ENCODE data around the gene KIAA0408. TPM values are rescaled to one million over a fixed set of nuclear protein-coding genes. Genes with fewer than 3 reads are reported as not detected.
A peak's percentile ranks its signal among the peaks of the same experiment; 100 is the strongest.

The KIAA0408 gene
- total and polyA plus RNA-seq, 12 donors, result 0.18 to 8.6 (median 2.4) TPM

DNA sequence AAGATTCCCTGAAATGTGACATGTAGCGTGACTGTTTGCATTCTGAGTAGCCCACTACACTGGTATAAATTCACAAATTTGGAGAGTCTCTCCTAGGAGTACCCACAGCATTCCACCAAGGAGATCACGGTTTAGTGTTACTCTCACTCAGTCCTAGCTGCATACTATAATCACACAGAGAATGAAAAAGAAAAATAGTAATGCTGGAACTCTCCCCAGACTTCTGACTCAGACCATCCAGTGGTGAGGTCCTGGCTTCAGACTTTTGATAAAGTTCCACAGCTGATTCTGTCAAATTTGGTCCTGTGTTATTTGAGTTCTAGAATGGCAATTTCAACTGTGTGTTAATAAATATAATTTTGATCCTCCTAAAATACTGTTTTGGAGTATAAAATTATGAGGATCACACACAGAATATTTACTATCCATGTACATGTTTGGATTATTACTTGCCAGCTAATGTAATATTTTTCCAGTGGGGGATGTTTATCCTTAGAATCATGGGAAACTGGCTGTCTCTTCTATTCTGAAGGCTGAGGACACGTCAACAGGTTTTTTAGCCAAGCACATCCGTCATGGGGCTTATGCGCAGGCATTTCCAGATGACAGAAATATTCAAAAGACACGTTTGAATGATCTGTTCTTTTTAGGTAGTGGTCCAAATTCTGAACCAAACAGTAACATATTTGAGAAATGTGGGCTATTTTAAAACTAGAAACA lies 5.1 kb upstream of the KIAA0408 start:
- intact Hi-C loops (cut with DNase I), result loop anchor here in 1 of 2 donors (5.0 kb wide), 1 partner anchor 73 kb away; no protein-coding TSS in a partner anchor
- 28 to 36% (median 32%) methylated on average over 6 of the region's 6 CpGs for WGBS, 4 donors
- Histone ChIP-seq H3K36me3 (replicated peaks in 1 of 2) (no peaks in the 10 kb centered on the region), H3K27me3 (no peaks in the 10 kb centered on the region), H3K4me3 (no peak overlapping the region), H3K9me3 (replicated peaks in 1 of 3) (no peaks in the 10 kb centered on the region), H3K4me1 (replicated peaks in 1 of 2) (no peaks in the 10 kb centered on the region), H3K27ac (peak overlapping the region in 1 of 5 donors; percentile 23)
- peak in 2 of 7 donors; percentile 17 to 19 for DNase-seq
- TF ChIP-seq, protein P1, sequence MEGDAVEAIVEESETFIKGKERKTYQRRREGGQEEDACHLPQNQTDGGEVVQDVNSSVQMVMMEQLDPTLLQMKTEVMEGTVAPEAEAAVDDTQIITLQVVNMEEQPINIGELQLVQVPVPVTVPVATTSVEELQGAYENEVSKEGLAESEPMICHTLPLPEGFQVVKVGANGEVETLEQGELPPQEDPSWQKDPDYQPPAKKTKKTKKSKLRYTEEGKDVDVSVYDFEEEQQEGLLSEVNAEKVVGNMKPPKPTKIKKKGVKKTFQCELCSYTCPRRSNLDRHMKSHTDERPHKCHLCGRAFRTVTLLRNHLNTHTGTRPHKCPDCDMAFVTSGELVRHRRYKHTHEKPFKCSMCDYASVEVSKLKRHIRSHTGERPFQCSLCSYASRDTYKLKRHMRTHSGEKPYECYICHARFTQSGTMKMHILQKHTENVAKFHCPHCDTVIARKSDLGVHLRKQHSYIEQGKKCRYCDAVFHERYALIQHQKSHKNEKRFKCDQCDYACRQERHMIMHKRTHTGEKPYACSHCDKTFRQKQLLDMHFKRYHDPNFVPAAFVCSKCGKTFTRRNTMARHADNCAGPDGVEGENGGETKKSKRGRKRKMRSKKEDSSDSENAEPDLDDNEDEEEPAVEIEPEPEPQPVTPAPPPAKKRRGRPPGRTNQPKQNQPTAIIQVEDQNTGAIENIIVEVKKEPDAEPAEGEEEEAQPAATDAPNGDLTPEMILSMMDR (IDR thresholded peaks at IDR 0.05), result no peak
- TF ChIP-seq POLR2A (IDR thresholded peaks at IDR 0.05), result no peak

DNA sequence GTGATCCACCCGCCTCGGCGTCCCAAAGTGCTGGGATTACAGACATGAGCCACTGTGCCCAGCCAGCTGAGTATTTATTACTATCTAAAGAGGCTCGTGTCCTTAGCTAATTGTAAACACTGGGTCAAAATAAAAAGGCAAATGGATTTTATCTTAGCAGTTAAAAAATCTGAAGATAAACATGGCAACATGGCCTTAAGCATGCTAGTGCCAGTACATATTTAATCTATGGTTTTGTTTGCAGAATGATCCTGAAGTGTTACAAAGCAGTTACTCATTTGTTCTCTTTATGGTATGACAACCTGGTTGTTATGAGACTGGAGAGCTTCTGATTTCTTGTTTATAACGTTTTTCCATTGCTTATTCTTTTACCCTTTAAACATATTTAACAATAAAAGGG lies 3.9 kb upstream of the KIAA0408 start:
- H3K9me3 ChIP-seq (replicated peaks in 1 of 3), result no peaks in the 10 kb centered on the region
- intact Hi-C loops (cut with DNase I), result loop anchor here in 1 of 2 donors (5.0 kb wide), 1 partner anchor 74 kb away; no protein-coding TSS in a partner anchor
- DNase-seq, result no peak
- no peaks in the 10 kb centered on the region for H3K4me1 ChIP-seq (replicated peaks in 1 of 2)
- H3K27ac ChIP-seq, result no peak overlapping the region
- TF ChIP-seq POLR2A (IDR thresholded peaks at IDR 0.05), result no peak
- TF ChIP-seq, protein P1 (IDR thresholded peaks at IDR 0.05), result no peak
- 75 to 79% (median 77%) methylated on average over 5 of the region's 5 CpGs for WGBS, 4 donors
- no peaks in the 10 kb centered on the region for H3K36me3 ChIP-seq (replicated peaks in 1 of 2)
- H3K27me3 ChIP-seq, result no peaks in the 10 kb centered on the region
- no peak overlapping the region for H3K4me3 ChIP-seq

DNA sequence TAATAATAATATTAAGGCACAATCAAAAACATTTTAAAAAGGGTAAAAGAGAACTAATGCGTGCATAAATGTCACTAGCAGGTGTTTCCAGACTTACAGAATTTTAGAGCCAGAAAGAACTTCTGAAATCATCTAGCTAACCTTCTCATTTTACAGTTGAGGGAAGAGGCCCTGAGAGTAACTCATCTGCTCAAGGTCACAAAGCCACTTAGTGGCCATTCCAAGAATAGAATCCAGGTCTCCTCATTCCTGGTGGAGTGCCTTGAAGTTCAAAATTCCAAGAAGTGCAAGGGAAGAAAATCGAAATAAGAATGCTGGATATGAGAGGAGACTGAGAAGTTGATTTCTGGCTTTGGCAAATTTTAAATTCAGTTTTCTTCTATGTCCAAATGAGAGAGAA lies 3.2 kb upstream of the KIAA0408 start:
- intact Hi-C loops (cut with DNase I), result loop anchor here in 1 of 2 donors (5.0 kb wide), 1 partner anchor 75 kb away; no protein-coding TSS in a partner anchor
- Histone ChIP-seq H3K27ac (no peak overlapping the region), H3K4me3 (no peak overlapping the region), H3K27me3 (no peaks in the 10 kb centered on the region), H3K36me3 (replicated peaks in 1 of 2) (no peaks in the 10 kb centered on the region), H3K9me3 (replicated peaks in 1 of 3) (no peaks in the 10 kb centered on the region), H3K4me1 (replicated peaks in 1 of 2) (no peaks in the 10 kb centered on the region)
- WGBS, 4 donors, result 65 to 74% (median 68%) methylated on average over 2 of the region's 2 CpGs
- TF ChIP-seq POLR2A (IDR thresholded peaks at IDR 0.05), result no peak
- TF ChIP-seq, protein P1 (IDR thresholded peaks at IDR 0.05), result peak in 2 of 6 experiments; percentile 17 to 25
- DNase-seq, result no peak

DNA sequence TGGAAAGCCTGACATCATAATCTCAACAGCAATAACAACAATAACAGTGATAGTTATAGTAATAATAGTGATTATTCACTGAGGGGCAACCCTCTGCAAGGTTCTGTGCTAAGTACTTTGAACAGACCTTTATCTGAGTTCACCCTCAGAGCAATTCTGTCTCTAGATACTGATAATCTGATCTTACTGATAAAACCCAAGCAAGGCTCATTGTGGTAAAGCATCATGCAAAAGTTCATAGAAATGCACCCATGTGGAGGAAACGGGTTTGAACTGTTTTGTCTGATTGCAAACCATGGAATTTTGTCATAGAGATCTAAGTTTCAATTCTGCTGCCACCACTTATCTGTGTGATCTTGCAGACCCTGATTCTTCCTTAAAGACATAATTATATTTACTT lies 1.3 kb upstream of the KIAA0408 start:
- Histone ChIP-seq H3K27me3 (no peaks in the 10 kb centered on the region), H3K36me3 (replicated peaks in 1 of 2) (no peaks in the 10 kb centered on the region), H3K4me1 (replicated peaks in 1 of 2) (peaks cover 0 to 7% of the 10 kb centered on the region in 2 donors), H3K9me3 (replicated peaks in 1 of 3) (no peaks in the 10 kb centered on the region), H3K4me3 (no peak overlapping the region), H3K27ac (no peak overlapping the region)
- TF ChIP-seq POLR2A (IDR thresholded peaks at IDR 0.05), result no peak
- TF ChIP-seq, protein P1 (IDR thresholded peaks at IDR 0.05), result no peak
- no peak for DNase-seq
- WGBS, 4 donors, result 83 to 100% (median 86%) methylated on average over 1 of the region's 1 CpG
- intact Hi-C loops (cut with DNase I), result loop anchor here in 1 of 2 donors (5.0 kb wide), 1 partner anchor 77 kb away; no protein-coding TSS in a partner anchor
